Mucosa of descending colon (tissue), 3 donors: ENCODE results near the gene PIP4K2A. TPM values are rescaled to one million over a fixed set of nuclear protein-coding genes. Genes with fewer than 3 reads are reported as not detected.

Experiments used
- ATAC-seq: fragments of 200-7000 bp; cut with Tn5 transposase; one replicate; pipeline ENCODE4 v1.9.1; 2020; ENCODE audit warnings: mild to moderate bottlenecking, moderate library complexity
- DNase-seq, 3 donors: peaks; one replicate each; pipeline ENCODE4 v3.0.0-alpha.2; 2020
- H3K36me3 ChIP-seq: fragments of 200-600 bp; one replicate; pipeline ENCODE4 v1.8.0; 2021; ENCODE audit warnings: low read depth, mild to moderate bottlenecking
- H3K4me1 ChIP-seq: fragments of 200-600 bp; one replicate; pipeline ENCODE4 v1.8.0; 2021; ENCODE audit warnings: low read depth, mild to moderate bottlenecking
- H3K4me3 ChIP-seq: fragments of 200-600 bp; one replicate; pipeline ENCODE4 v1.8.0; 2021; ENCODE audit warnings: mild to moderate bottlenecking
- H3K9me3 ChIP-seq: fragments of 200-600 bp; one replicate; pipeline ENCODE4 v1.8.0; 2021; ENCODE audit warnings: mild to moderate bottlenecking
- intact Hi-C, 2 donors: fragments of 100-400 bp; cut with DNase I in 1 of 2; cut with micrococcal nuclease in 1 of 2; formaldehyde crosslinking; loops; one replicate each; pipeline versions ENCODE4 v1.11.0 to v1.11.1; 2022; cut with DNase I, micrococcal nuclease
- total RNA-seq, 3 donors: library from RNA; stranded (reverse); fragmentation: NEBNext Ultra II Directional in 2 of 3; extraction: Animal tissue kit (Norgen Biotek cat#: 25700) in 2 of 3; gene quantifications; one replicate each; pipeline versions ENCODE4 v1.2.1 to v1.2.4, GENCODE V29; 2021 to 2023
- TF ChIP-seq, protein P1 (sequence below): fragments of 200-600 bp; IDR thresholded peaks from one replicate; pipeline ENCODE4 v1.8.0; 2022; ENCODE audit warnings: antibody characterized with exemption, mild to moderate bottlenecking
- donor health status: DM: no; HTN: no; CAD: no; lungs with moderate emphysema.
- donor health status: DM: no; HTN: no; CAD: no.
- donor health status: DM: no; HTN: yes; CAD: no.

PIP4K2A gene
- total RNA-seq, 3 donors from 2014 or later: 17.2 to 29.4 (median 21.2) TPM

DNA sequence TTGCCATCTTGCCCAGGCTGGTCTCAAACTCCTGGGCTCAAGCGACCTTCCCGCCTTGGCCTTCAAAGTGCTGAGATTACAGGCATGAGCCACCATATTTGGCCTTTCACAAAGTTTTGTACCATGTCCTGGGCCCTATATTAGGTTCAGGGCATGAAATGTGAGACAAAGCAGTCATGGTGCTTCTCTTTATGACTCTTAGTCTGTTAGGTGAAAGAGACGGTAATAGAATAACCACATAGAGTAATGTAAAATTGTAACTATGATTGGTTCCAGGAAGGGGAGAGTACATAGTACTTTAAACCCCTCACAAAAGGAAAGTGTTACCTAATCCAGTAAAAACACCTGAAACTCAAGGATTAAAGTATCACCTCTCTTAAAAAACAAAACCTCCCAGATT lies 224.4 kb downstream of the PIP4K2A start:
- no peaks in the 10 kb centered on the region for H3K4me1 ChIP-seq
- no peak overlapping the region for H3K4me3 ChIP-seq
- ATAC-seq (no peak), DNase-seq (no peak)
- intact Hi-C loops: no loop called here
- TF ChIP-seq, protein P1, sequence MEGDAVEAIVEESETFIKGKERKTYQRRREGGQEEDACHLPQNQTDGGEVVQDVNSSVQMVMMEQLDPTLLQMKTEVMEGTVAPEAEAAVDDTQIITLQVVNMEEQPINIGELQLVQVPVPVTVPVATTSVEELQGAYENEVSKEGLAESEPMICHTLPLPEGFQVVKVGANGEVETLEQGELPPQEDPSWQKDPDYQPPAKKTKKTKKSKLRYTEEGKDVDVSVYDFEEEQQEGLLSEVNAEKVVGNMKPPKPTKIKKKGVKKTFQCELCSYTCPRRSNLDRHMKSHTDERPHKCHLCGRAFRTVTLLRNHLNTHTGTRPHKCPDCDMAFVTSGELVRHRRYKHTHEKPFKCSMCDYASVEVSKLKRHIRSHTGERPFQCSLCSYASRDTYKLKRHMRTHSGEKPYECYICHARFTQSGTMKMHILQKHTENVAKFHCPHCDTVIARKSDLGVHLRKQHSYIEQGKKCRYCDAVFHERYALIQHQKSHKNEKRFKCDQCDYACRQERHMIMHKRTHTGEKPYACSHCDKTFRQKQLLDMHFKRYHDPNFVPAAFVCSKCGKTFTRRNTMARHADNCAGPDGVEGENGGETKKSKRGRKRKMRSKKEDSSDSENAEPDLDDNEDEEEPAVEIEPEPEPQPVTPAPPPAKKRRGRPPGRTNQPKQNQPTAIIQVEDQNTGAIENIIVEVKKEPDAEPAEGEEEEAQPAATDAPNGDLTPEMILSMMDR: no peak
- no peaks in the 10 kb centered on the region for H3K9me3 ChIP-seq
- no peaks in the 10 kb centered on the region for H3K36me3 ChIP-seq

GRCh38 chr10:22489467-22489866 lies 224.9 kb downstream of the PIP4K2A start:
- no peak for ATAC-seq
- Histone ChIP-seq H3K9me3 (no peaks in the 10 kb centered on the region), H3K4me1 (no peaks in the 10 kb centered on the region), H3K4me3 (no peak overlapping the region), H3K36me3 (no peaks in the 10 kb centered on the region)
- TF ChIP-seq, protein P1: no peak
- intact Hi-C loops: no loop called here
- no peak for DNase-seq

GRCh38 chr10:22486431-22486830 lies 227.9 kb downstream of the PIP4K2A start:
- no peaks in the 10 kb centered on the region for H3K4me1 ChIP-seq
- TF ChIP-seq, protein P1: no peak
- H3K36me3 ChIP-seq: no peaks in the 10 kb centered on the region
- H3K4me3 ChIP-seq: no peak overlapping the region
- DNase-seq: no peak
- H3K9me3 ChIP-seq: no peaks in the 10 kb centered on the region
- intact Hi-C loops: no loop called here
- no peak for ATAC-seq

Other genes with a start within 250 kb of the PIP4K2A start
- not detected for gene ARMC3, start 213.5 kb upstream of the PIP4K2A start, total RNA-seq